Thyroid gland (tissue), 4 donors: ENCODE results near the gene SETBP1. TPM values are rescaled to one million over a fixed set of nuclear protein-coding genes. Genes with fewer than 3 reads are reported as not detected.

Source experiments
- DNase-seq, 2 donors: peaks; one replicate each; pipeline ENCODE4 v3.0.0-alpha.2; 2019
- H3K27ac ChIP-seq, 3 donors: fragments of 200-600 bp; sonication (generic); 1 replicate in 2 of 3; 2 replicates in 1 of 3; pipeline ENCODE4 v1.5.1; 2016 to 2019; ENCODE audit warnings: mild to moderate bottlenecking in 1 of 3, moderate library complexity in 1 of 3
- H3K27me3 ChIP-seq: fragments of 200-600 bp; sonication (generic); one replicate; pipeline ENCODE4 v1.5.1; 2019
- H3K36me3 ChIP-seq, 2 donors: fragments of 200-600 bp; sonication (generic); one replicate each; pipeline ENCODE4 v1.5.1; 2016 to 2019
- H3K4me1 ChIP-seq, 2 donors: fragments of 200-600 bp; sonication (generic); one replicate each; pipeline ENCODE4 v1.5.1; 2017 to 2019
- H3K4me3 ChIP-seq, 3 donors: fragments of 200-600 bp; sonication (generic); replicated peaks in 1 of 3; 1 replicate in 2 of 3; 2 replicates in 1 of 3; pipeline ENCODE4 v1.5.1; 2016; ENCODE audit warnings: mild to moderate bottlenecking in 1 of 3
- H3K9me3 ChIP-seq: fragments of 200-600 bp; sonication (generic); one replicate; pipeline ENCODE4 v1.5.1; 2017
- POLR2A ChIP-seq, 2 donors: fragments of 450-650 bp; IDR thresholded peaks; one replicate each; pipeline ENCODE4 v1.6.1; 2017; ENCODE audit warnings: antibody characterized with exemption in 2 of 2, mild to moderate bottlenecking in 2 of 2, moderate library complexity in 1 of 2
- WGBS, 2 donors: methylation state at CpG; one replicate each; pipeline ENCODE4 v1.1.5; 2017; 5-methylcytosine and 5-hydroxymethylcytosine counted together
- intact Hi-C: fragments of 100-400 bp; cut with DNase I; formaldehyde crosslinking; loops from one replicate; pipeline ENCODE4 v1.15.1; 2023
- total RNA-seq, 4 donors: library from RNA; depleted of rRNA; stranded (reverse); fragments of >200 nt; gene quantifications; one replicate each; pipeline ENCODE4 v1.2.3, GENCODE V29; 2016
- TF ChIP-seq, protein P1 (sequence below), 6 experiments: fragments of 200-600 bp in 3 of 6; fragments of 450-650 bp in 3 of 6; sonication (generic) in 3 of 6; IDR thresholded peaks; one replicate each; pipeline ENCODE4 v1.5.1; 2016 to 2019; ENCODE audit warnings: antibody characterized with exemption in 6 of 6, mild to moderate bottlenecking in 2 of 6, inconsistent platforms in 1 of 6, moderate library complexity in 1 of 6

The SETBP1 gene
- total RNA-seq, 4 donors from 2014 or later = 32.1 to 72.0 (median 42.0) TPM

DNA sequence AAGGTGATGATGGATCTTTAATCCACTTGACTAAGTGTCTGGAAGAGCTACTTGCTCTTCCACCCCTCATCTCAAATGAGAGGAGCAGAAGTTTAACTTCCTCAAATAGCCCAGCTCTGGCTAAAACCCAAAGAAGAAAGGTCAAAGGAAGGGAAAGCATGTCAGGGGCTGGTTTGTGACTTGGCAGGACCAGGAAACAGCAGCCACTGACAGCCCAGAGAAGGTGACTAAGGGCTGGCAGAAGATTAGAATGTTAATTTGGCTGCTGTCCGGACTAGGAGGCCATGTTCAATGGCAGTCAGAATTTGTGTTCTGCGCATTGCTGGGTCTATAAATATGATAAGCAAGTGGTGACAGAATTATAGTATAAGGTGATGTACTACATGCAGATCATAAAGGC, 386.2 kb downstream of the SETBP1 start:
- no peaks in the 10 kb centered on the region for H3K27me3 ChIP-seq
- no peaks in the 10 kb centered on the region for H3K4me1 ChIP-seq
- peaks cover 0 to 4% of the 10 kb centered on the region in 2 donors for H3K36me3 ChIP-seq
- WGBS, 2 donors = 84 to 92% methylated on average over 2 of the region's 2 CpGs
- TF ChIP-seq POLR2A (IDR thresholded peaks at IDR 0.05) = no peak
- TF ChIP-seq, protein P1, sequence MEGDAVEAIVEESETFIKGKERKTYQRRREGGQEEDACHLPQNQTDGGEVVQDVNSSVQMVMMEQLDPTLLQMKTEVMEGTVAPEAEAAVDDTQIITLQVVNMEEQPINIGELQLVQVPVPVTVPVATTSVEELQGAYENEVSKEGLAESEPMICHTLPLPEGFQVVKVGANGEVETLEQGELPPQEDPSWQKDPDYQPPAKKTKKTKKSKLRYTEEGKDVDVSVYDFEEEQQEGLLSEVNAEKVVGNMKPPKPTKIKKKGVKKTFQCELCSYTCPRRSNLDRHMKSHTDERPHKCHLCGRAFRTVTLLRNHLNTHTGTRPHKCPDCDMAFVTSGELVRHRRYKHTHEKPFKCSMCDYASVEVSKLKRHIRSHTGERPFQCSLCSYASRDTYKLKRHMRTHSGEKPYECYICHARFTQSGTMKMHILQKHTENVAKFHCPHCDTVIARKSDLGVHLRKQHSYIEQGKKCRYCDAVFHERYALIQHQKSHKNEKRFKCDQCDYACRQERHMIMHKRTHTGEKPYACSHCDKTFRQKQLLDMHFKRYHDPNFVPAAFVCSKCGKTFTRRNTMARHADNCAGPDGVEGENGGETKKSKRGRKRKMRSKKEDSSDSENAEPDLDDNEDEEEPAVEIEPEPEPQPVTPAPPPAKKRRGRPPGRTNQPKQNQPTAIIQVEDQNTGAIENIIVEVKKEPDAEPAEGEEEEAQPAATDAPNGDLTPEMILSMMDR (IDR thresholded peaks at IDR 0.05) = no peak
- H3K9me3 ChIP-seq = no peaks in the 10 kb centered on the region
- H3K4me3 ChIP-seq = no peak overlapping the region
- DNase-seq = no peak
- intact Hi-C loops = no loop called here
- H3K27ac ChIP-seq = no peak overlapping the region

DNA sequence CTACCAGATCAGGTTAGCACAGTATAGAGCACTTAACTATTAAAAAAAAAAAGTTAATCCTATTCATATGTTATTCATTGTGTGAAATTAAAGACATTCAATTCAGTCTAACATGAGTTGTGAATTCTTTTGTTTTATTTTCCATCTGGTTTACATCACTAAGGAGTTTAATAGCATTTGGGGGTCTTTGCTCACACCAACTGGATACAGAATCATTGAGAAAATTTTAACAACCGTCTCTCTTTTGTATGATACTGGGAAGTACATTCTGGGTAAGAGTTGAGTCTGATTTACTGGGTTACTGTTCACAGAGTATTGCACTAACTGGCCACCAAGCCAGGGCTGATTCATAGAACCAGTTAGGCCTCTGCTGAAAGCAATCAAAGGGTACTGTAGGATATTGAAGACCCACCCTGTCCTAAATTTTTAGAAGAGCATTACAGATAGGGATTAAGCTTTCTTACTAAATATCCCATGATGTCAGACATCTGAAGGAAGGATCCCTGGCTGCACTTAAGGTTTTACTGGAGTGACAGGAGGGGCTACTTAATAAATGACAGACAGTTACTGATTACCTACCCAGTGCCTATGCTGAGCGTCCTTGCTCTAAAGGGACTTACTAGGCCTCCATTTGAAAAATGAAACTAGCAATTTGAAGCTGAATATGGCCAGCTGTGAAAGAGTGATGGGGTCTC, 387.9 kb downstream of the SETBP1 start:
- DNase-seq = no peak
- Histone ChIP-seq H3K4me1 (no peaks in the 10 kb centered on the region), H3K27me3 (no peaks in the 10 kb centered on the region), H3K27ac (no peak overlapping the region), H3K9me3 (no peaks in the 10 kb centered on the region), H3K4me3 (no peak overlapping the region), H3K36me3 (peaks cover 0 to 3% of the 10 kb centered on the region in 2 donors)
- intact Hi-C loops = no loop called here
- TF ChIP-seq POLR2A (IDR thresholded peaks at IDR 0.05) = no peak
- TF ChIP-seq, protein P1 (IDR thresholded peaks at IDR 0.05) = no peak
- 89 to 94% methylated on average over 2 of the region's 2 CpGs for WGBS, 2 donors

DNA sequence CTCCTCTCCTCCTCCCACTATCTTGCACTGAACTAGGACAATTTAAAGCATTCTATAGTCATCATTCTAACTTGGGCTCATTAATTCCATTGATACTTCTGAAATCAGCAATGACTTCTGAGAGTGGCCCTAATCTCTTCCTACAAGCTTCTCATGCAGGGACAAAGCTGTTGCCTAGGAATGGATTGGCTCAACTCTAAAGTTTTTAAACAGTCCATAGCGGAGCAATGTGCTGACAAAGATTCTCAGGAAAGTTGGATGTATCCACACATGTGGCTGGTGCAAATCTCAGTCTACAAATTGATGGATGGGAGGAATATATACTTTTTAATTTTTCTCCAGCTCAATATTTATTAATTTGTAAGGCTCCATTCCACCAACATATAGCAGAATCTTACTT, 388.9 kb downstream of the SETBP1 start:
- intact Hi-C loops = no loop called here
- Histone ChIP-seq H3K27me3 (no peaks in the 10 kb centered on the region), H3K4me3 (no peak overlapping the region), H3K36me3 (no peaks in the 10 kb centered on the region), H3K27ac (no peak overlapping the region), H3K9me3 (no peaks in the 10 kb centered on the region), H3K4me1 (no peaks in the 10 kb centered on the region)
- WGBS, 2 donors = 81 to 91% methylated on average over 1 of the region's 1 CpG
- DNase-seq = no peak
- TF ChIP-seq, protein P1 (IDR thresholded peaks at IDR 0.05) = no peak
- TF ChIP-seq POLR2A (IDR thresholded peaks at IDR 0.05) = no peak

DNA sequence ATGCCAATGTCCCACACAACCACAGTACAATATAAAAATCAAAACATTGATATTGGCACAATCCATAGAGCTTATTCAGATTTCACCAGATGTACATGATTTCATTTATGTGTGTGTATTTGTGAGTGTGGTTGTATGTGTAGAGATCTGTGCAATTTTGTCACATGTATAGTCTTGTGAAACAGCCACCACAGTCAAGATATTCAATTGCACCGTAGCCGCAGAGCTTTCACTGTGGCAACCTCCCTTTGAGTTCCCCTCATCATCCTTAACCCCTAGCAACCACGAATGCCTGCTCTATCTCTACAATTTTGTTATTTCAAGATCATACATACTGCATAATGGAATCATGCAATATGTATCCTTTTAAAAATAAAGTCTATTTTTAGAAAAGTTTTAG, 391.3 kb downstream of the SETBP1 start:
- no peak overlapping the region for H3K4me3 ChIP-seq
- no peaks in the 10 kb centered on the region for H3K27me3 ChIP-seq
- H3K36me3 ChIP-seq = no peaks in the 10 kb centered on the region
- H3K4me1 ChIP-seq = no peaks in the 10 kb centered on the region
- no peak for TF ChIP-seq POLR2A (IDR thresholded peaks at IDR 0.05)
- TF ChIP-seq, protein P1 (IDR thresholded peaks at IDR 0.05) = no peak
- 79 to 80% methylated on average over 3 of the region's 3 CpGs for WGBS, 2 donors
- no peak overlapping the region for H3K27ac ChIP-seq
- intact Hi-C loops = no loop called here
- DNase-seq = no peak
- no peaks in the 10 kb centered on the region for H3K9me3 ChIP-seq

DNA sequence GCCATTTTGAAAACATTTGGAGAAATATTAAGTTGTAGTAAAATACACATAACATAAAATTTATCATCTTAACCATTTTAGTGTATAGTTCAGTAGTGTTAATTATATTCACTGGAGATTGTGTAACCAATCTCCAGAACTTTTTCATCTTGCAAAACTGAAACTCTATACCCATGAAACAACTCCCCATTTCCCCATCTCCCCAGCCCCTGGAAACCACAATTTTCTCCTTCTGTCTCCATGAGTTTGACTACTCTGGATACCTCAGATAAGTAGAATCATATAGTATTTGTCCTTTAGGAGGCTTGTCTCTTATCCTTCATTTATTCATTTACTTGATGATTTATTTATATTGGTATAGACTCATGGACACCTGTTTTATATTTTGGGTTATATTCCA, 392.9 kb downstream of the SETBP1 start:
- Histone ChIP-seq H3K4me1 (no peaks in the 10 kb centered on the region), H3K36me3 (no peaks in the 10 kb centered on the region), H3K4me3 (no peak overlapping the region), H3K27me3 (no peaks in the 10 kb centered on the region), H3K9me3 (no peaks in the 10 kb centered on the region), H3K27ac (no peak overlapping the region)
- intact Hi-C loops = no loop called here
- TF ChIP-seq POLR2A (IDR thresholded peaks at IDR 0.05) = no peak
- TF ChIP-seq, protein P1 (IDR thresholded peaks at IDR 0.05) = no peak
- DNase-seq = no peak
